Osteoblast (primary cell): ENCODE data around the gene CRIM1. TPM values are rescaled to one million over a fixed set of nuclear protein-coding genes. Genes with fewer than 3 reads are reported as not detected.

Experiments used
- DNase-seq: peaks from one replicate; pipeline ENCODE4 v3.0.0; 2011; ENCODE audit warnings: low spot score, mixed read lengths; ENCODE audit not compliant: insufficient read length; ENCODE audit errors: missing footprints
- H2AFZ ChIP-seq: 2 replicates; pipeline ENCODE4 v1.6.0; 2011; ENCODE audit warnings: mild to moderate bottlenecking, low read length
- H3K27ac ChIP-seq: 2 replicates; pipeline ENCODE4 v1.5.1; 2011; ENCODE audit warnings: mild to moderate bottlenecking, low read depth, low read length, moderate library complexity
- H3K27me3 ChIP-seq: 2 replicates; pipeline ENCODE4 v1.6.0; 2012; ENCODE audit warnings: mild to moderate bottlenecking, control low read depth, inconsistent platforms, low read length, moderate library complexity; ENCODE audit not compliant: insufficient read depth
- H3K36me3 ChIP-seq: 2 replicates; pipeline ENCODE4 v1.5.1; 2011; ENCODE audit warnings: mild to moderate bottlenecking, low read length, control low read depth, moderate library complexity; ENCODE audit not compliant: insufficient read depth
- H3K4me1 ChIP-seq: 2 replicates; pipeline ENCODE4 v1.5.1; 2011; ENCODE audit warnings: mild to moderate bottlenecking, low read length, control low read depth, moderate library complexity; ENCODE audit not compliant: insufficient read depth
- H3K4me2 ChIP-seq: 2 replicates; pipeline ENCODE4 v1.6.0; 2011; ENCODE audit warnings: mild to moderate bottlenecking, low read length; ENCODE audit not compliant: insufficient read depth
- H3K4me3 ChIP-seq: fragments of 200-600 bp; sonication (generic); 3 replicates; pipeline ENCODE4 v1.5.1; 2012; ENCODE audit warnings: mild to moderate bottlenecking, low read length, inconsistent platforms; ENCODE audit not compliant: insufficient read depth
- H3K79me2 ChIP-seq: 2 replicates; pipeline ENCODE4 v1.6.0; 2012; ENCODE audit warnings: mild to moderate bottlenecking, low read length, control low read depth, inconsistent platforms; ENCODE audit not compliant: insufficient read depth
- H3K9me3 ChIP-seq: 2 replicates; pipeline ENCODE4 v1.5.1; 2011; ENCODE audit warnings: low read depth, low read length, control low read depth
- H4K20me1 ChIP-seq: 2 replicates; pipeline ENCODE4 v1.6.0; 2012; ENCODE audit warnings: mild to moderate bottlenecking, low read length, control low read depth; ENCODE audit not compliant: insufficient read depth
- total RNA-seq: library from RNA; depleted of rRNA; stranded (reverse); fragments of >200 nt; gene quantifications from 2 replicates; pipeline ENCODE4 v1.2.3, GENCODE V29; 2012
- TF ChIP-seq, protein P1 (sequence below): IDR thresholded peaks from 2 replicates; pipeline ENCODE4 v1.5.1; 2011; ENCODE audit warnings: mild to moderate bottlenecking, low read depth, low read length, moderate library complexity; ENCODE audit errors: extremely low read depth

CRIM1 gene
- total RNA-seq, 1 donor: 362 TPM

GRCh38 chr2:36425608-36426355, 70.2 kb downstream of the CRIM1 start:
- H3K4me3 ChIP-seq: no peak overlapping the region
- peaks cover 63% of the 10 kb centered on the region for H4K20me1 ChIP-seq
- H3K4me1 ChIP-seq: peaks cover 52% of the 10 kb centered on the region
- H3K36me3 ChIP-seq: peaks cover 42% of the 10 kb centered on the region
- DNase-seq: no peak
- peaks cover 98% of the 10 kb centered on the region for H3K79me2 ChIP-seq
- no peak overlapping the region for H3K4me2 ChIP-seq
- H2AFZ ChIP-seq: no peak overlapping the region
- no peak overlapping the region for H3K27ac ChIP-seq
- no peaks in the 10 kb centered on the region for H3K9me3 ChIP-seq
- H3K27me3 ChIP-seq: no peaks in the 10 kb centered on the region
- TF ChIP-seq, protein P1, sequence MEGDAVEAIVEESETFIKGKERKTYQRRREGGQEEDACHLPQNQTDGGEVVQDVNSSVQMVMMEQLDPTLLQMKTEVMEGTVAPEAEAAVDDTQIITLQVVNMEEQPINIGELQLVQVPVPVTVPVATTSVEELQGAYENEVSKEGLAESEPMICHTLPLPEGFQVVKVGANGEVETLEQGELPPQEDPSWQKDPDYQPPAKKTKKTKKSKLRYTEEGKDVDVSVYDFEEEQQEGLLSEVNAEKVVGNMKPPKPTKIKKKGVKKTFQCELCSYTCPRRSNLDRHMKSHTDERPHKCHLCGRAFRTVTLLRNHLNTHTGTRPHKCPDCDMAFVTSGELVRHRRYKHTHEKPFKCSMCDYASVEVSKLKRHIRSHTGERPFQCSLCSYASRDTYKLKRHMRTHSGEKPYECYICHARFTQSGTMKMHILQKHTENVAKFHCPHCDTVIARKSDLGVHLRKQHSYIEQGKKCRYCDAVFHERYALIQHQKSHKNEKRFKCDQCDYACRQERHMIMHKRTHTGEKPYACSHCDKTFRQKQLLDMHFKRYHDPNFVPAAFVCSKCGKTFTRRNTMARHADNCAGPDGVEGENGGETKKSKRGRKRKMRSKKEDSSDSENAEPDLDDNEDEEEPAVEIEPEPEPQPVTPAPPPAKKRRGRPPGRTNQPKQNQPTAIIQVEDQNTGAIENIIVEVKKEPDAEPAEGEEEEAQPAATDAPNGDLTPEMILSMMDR: no peak

DNA sequence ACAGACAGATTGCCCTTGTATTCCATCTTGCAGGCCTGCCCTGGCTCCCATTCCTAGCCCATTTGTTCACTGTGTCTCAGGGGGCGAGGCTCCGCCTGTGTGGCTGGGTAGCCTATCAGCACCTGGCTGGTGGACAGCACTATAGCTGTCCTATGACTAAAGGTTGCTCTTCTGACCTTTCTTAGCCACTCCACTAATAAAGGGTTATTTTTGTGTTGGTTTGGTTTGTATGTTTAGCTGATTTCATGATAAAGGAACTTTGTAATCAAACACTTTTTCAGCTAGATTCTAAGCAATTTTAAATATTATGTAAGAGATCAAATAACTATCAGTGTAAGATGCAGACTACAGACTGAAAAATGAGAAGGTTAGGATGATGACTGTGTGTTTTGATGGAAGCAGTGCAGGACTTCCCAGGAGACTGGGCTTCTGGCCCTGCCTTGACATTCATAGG, 72.2 kb downstream of the CRIM1 start:
- DNase-seq: no peak

GRCh38 chr2:36430549-36430948, 75.0 kb downstream of the CRIM1 start:
- peaks cover 88% of the 10 kb centered on the region for H3K4me1 ChIP-seq
- peak overlapping the region; percentile 52 for H3K27ac ChIP-seq
- DNase-seq: no peak
- H3K27me3 ChIP-seq: no peaks in the 10 kb centered on the region
- H3K36me3 ChIP-seq: peaks cover 18% of the 10 kb centered on the region
- peaks cover 41% of the 10 kb centered on the region for H4K20me1 ChIP-seq
- H3K9me3 ChIP-seq: no peaks in the 10 kb centered on the region
- H3K4me3 ChIP-seq: no peak overlapping the region
- H3K4me2 ChIP-seq: no peak overlapping the region
- H3K79me2 ChIP-seq: peaks cover 91% of the 10 kb centered on the region
- TF ChIP-seq, protein P1: no peak
- H2AFZ ChIP-seq: no peak overlapping the region

More for the DNA sequence above, 72.2 kb downstream of the CRIM1 start:
- Histone ChIP-seq H3K36me3 (peaks cover 39% of the 10 kb centered on the region), H2AFZ (no peak overlapping the region), H3K4me3 (no peak overlapping the region), H3K4me1 (peaks cover 64% of the 10 kb centered on the region), H3K27ac (peak overlapping the region; percentile 31), H3K4me2 (no peak overlapping the region), H3K9me3 (no peaks in the 10 kb centered on the region), H3K79me2 (peaks cover 97% of the 10 kb centered on the region), H3K27me3 (no peaks in the 10 kb centered on the region), H4K20me1 (peaks cover 52% of the 10 kb centered on the region)
- TF ChIP-seq, protein P1: no peak

DNA sequence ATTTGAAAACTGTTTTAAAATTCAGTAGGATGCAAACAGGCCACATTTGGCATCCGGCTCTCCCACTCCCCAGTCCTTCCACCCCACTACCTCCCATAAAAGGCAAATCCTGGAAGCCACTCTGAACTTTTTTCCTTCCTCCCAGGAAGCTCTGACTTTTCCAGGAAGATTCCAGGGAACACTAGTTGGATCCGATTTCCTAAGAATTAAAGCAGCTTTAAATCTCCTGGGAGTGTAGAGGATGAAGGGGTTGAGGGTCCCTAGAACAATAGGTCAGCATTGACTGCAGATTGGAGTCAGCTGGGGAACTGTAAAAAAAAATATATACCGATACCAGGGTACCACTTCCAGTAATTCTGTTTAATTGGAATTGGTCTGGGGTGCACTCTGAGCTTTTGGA, 76.9 kb downstream of the CRIM1 start:
- Histone ChIP-seq H3K4me2 (peak overlapping the region; percentile 69), H3K36me3 (peaks cover 18% of the 10 kb centered on the region)

More for the DNA sequence above, 76.9 kb downstream of the CRIM1 start:
- H3K4me3 ChIP-seq: no peak overlapping the region
- H3K27me3 ChIP-seq: no peaks in the 10 kb centered on the region
- no peak overlapping the region for H2AFZ ChIP-seq
- TF ChIP-seq, protein P1: no peak
- no peaks in the 10 kb centered on the region for H3K9me3 ChIP-seq
- H3K27ac ChIP-seq: peak overlapping the region; percentile 87
- peaks cover 77% of the 10 kb centered on the region for H3K4me1 ChIP-seq
- H3K79me2 ChIP-seq: peaks cover 77% of the 10 kb centered on the region
- no peak for DNase-seq
- H4K20me1 ChIP-seq: peaks cover 26% of the 10 kb centered on the region
